CD4-positive, alpha-beta T cell (primary cell): ENCODE data around the gene MTX1. TPM values are rescaled to one million over a fixed set of nuclear protein-coding genes. Genes with fewer than 3 reads are reported as not detected.
"Not testable (repeated sequence)": the region's sequence is repeated elsewhere in the genome, so short reads cannot be mapped to it uniquely, and the experiment has no call there.

Experiments
- ATAC-seq: fragments of 200-7000 bp; cut with Tn5 transposase; one replicate; pipeline ENCODE4 v1.10.0; 2022; ENCODE audit warnings: mild to moderate bottlenecking; ENCODE audit not compliant: poor library complexity
- CTCF ChIA-PET: fragments of 350-600 bp; sonication (Branson Sonifier 250); formaldehyde crosslinking; loops from one replicate; lab custom pipeline; 2021; ENCODE audit warnings: antibody characterized with exemption, inconsistent platforms; lab: Charles Lee
- POLR2A ChIA-PET: fragments of 350-600 bp; sonication (Branson Sonifier 250); formaldehyde crosslinking; loops from one replicate; lab custom pipeline; 2021; ENCODE audit warnings: antibody characterized with exemption, inconsistent platforms; lab: Charles Lee
- DNase-seq, 14 experiments: peaks; one replicate each; pipeline ENCODE4 v3.0.0-alpha.2; 2013 to 2020; ENCODE audit warnings: mixed read lengths in 2 of 14
- H3K27ac ChIP-seq, 2 donors: one replicate each; pipeline versions ENCODE4 v1.5.1 to v1.7.0; 2013; ENCODE audit warnings: low read length in 2 of 2, low read depth in 1 of 2, mild to moderate bottlenecking in 1 of 2
- H3K27me3 ChIP-seq, 2 experiments: 1 replicate in 1 of 2; 2 replicates in 1 of 2; pipeline versions ENCODE4 v1.6.1 to v1.7.0; 2013; ENCODE audit warnings: low read length in 2 of 2, control low read depth in 1 of 2, mild to moderate bottlenecking in 1 of 2, moderate library complexity in 1 of 2; ENCODE audit not compliant: insufficient read depth in 2 of 2, control insufficient read depth in 1 of 2
- H3K36me3 ChIP-seq: one replicate; pipeline ENCODE4 v1.6.1; 2013; ENCODE audit warnings: low read length, control low read depth; ENCODE audit not compliant: insufficient read depth
- H3K4me1 ChIP-seq: one replicate; pipeline ENCODE4 v1.6.1; 2013; ENCODE audit warnings: low read length, control low read depth; ENCODE audit not compliant: insufficient read depth
- H3K4me3 ChIP-seq: one replicate; pipeline ENCODE4 v1.5.1; 2013; ENCODE audit warnings: mild to moderate bottlenecking, low read length, moderate library complexity
- H3K9me3 ChIP-seq, 2 experiments: 1 replicate in 1 of 2; 2 replicates in 1 of 2; pipeline versions ENCODE4 v1.6.1 to v1.7.0; 2013; ENCODE audit warnings: low read length in 2 of 2, mild to moderate bottlenecking in 2 of 2, control low read depth in 1 of 2, moderate library complexity in 1 of 2; ENCODE audit not compliant: control insufficient read depth in 1 of 2, insufficient read depth in 1 of 2
- H3K27ac Mint-ChIP-seq: one replicate; pipeline ENCODE4 v1.8.0; 2020; ENCODE audit warnings: mixed read lengths
- H3K27me3 Mint-ChIP-seq: one replicate; pipeline ENCODE4 v1.8.0; 2021; ENCODE audit warnings: mixed read lengths
- H3K36me3 Mint-ChIP-seq: one replicate; pipeline ENCODE4 v1.8.0; 2021; ENCODE audit warnings: low read depth, mixed read lengths
- H3K4me1 Mint-ChIP-seq: one replicate; pipeline ENCODE4 v1.8.0; 2021; ENCODE audit warnings: low read depth, mixed read lengths
- H3K4me3 Mint-ChIP-seq: one replicate; pipeline ENCODE4 v1.8.0; 2020; ENCODE audit warnings: mild to moderate bottlenecking, mixed read lengths
- H3K9me3 Mint-ChIP-seq: one replicate; pipeline ENCODE4 v1.8.0; 2020; ENCODE audit warnings: mixed read lengths
- CTCF ChIP-seq: fragments of 200-600 bp; IDR thresholded peaks from one replicate; pipeline ENCODE4 v1.8.0; 2022; ENCODE audit warnings: antibody characterized with exemption, mild to moderate bottlenecking
- intact Hi-C, 2 experiments: fragments of 100-400 bp; cut with DNase I in 1 of 2; cut with micrococcal nuclease in 1 of 2; formaldehyde crosslinking; loops; one replicate each; pipeline versions ENCODE4 v1.15.1 to v1.9.0; 2023 to 2025; cut with DNase I, micrococcal nuclease
- total RNA-seq, 174 experiments: library from RNA in 2 of 174; stranded (reverse) in 2 of 174; gene quantifications; one replicate each; pipeline ENCODE4 v1.2.3 and lab custom pipeline; 2021 to 2026

The MTX1 gene
- total RNA-seq, 2 experiments from 2014 or later: 19.9 to 20.7 TPM

- Histone ChIP-seq H3K4me1 (peaks cover 7% of the 10 kb centered on the region), H3K36me3 (peaks cover 6% of the 10 kb centered on the region), H3K27me3 (no peaks in the 10 kb centered on the region), H3K27ac (no peak overlapping the region), H3K9me3 (no peaks in the 10 kb centered on the region), H3K4me3 (no peak overlapping the region)
- Mint-ChIP-seq H3K4me1 (peaks cover 10% of the 10 kb centered on the region), H3K4me3 (peak overlapping the region; percentile 11), H3K36me3 (peaks cover 8% of the 10 kb centered on the region), H3K27ac (no peak overlapping the region), H3K9me3 (no peaks in the 10 kb centered on the region), H3K27me3 (no peaks in the 10 kb centered on the region)
- intact Hi-C loops: no loop called here
- TF ChIP-seq CTCF: no peak
- POLR2A ChIA-PET: no interaction called here
- ATAC-seq (no peak), DNase-seq (no peak)
- CTCF ChIA-PET: no interaction called here
Observed at GRCh38 chr1:155187456-155187891, 21.0 kb upstream of the MTX1 start.

GRCh38 chr1:155188268-155188667 lies 20.2 kb upstream of the MTX1 start:
- no peak for ATAC-seq
- DNase-seq: no peak
- intact Hi-C loops: no loop called here

GRCh38 chr1:155189926-155190325 lies 18.6 kb upstream of the MTX1 start:
- H3K36me3 Mint-ChIP-seq, H3K27ac Mint-ChIP-seq, H3K27me3 Mint-ChIP-seq, CTCF ChIA-PET, POLR2A ChIA-PET, ATAC-seq, H3K36me3 ChIP-seq, H3K9me3 Mint-ChIP-seq, H3K9me3 ChIP-seq, H3K27ac ChIP-seq, H3K4me3 ChIP-seq, DNase-seq, H3K27me3 ChIP-seq, H3K4me3 Mint-ChIP-seq: not testable (repeated sequence)
- H3K4me1 Mint-ChIP-seq: peaks cover 33% of the 10 kb centered on the region
- intact Hi-C loops: loop anchor here (5.0 kb wide), 2 partner anchors 37 to 583 kb away; partner anchors contain the start of gene ADAR (in 1 of the 2)
- peaks cover 31% of the 10 kb centered on the region for H3K4me1 ChIP-seq

More at GRCh38 chr1:155188268-155188667, 20.2 kb upstream of the MTX1 start:
- H3K36me3 ChIP-seq: peaks cover 5% of the 10 kb centered on the region
- Mint-ChIP-seq H3K4me1 (peaks cover 17% of the 10 kb centered on the region), H3K36me3 (peaks cover 4% of the 10 kb centered on the region), H3K9me3 (no peaks in the 10 kb centered on the region), H3K27me3 (no peaks in the 10 kb centered on the region), H3K27ac (no peak overlapping the region), H3K4me3 (no peak overlapping the region)
- POLR2A ChIA-PET: no interaction called here
- no peaks in the 10 kb centered on the region for H3K9me3 ChIP-seq
- H3K27me3 ChIP-seq: no peaks in the 10 kb centered on the region
- no peak overlapping the region for H3K4me3 ChIP-seq
- no peak for TF ChIP-seq CTCF
- H3K4me1 ChIP-seq: peaks cover 15% of the 10 kb centered on the region
- CTCF ChIA-PET: no interaction called here
- H3K27ac ChIP-seq: no peak overlapping the region

- Histone ChIP-seq H3K9me3 (no peaks in the 10 kb centered on the region), H3K27ac (no peak overlapping the region), H3K4me3 (no peak overlapping the region), H3K4me1 (peaks cover 38% of the 10 kb centered on the region), H3K27me3 (no peaks in the 10 kb centered on the region), H3K36me3 (no peaks in the 10 kb centered on the region)
- H3K36me3 Mint-ChIP-seq: peaks cover 5% of the 10 kb centered on the region
- peak overlapping the region; percentile 8 for H3K4me3 Mint-ChIP-seq
- no peaks in the 10 kb centered on the region for H3K27me3 Mint-ChIP-seq
- TF ChIP-seq CTCF: no peak
- H3K27ac Mint-ChIP-seq: no peak overlapping the region
- POLR2A ChIA-PET: interaction anchor here (1.0 to 3.6 kb wide), 2 partner anchors 15 to 17 kb away, joined by 4 to 18 read pairs; partner anchors contain the start of gene MTX1
- peaks cover 33% of the 10 kb centered on the region for H3K4me1 Mint-ChIP-seq
- H3K9me3 Mint-ChIP-seq: no peaks in the 10 kb centered on the region
- intact Hi-C loops: loop anchor here (5.0 kb wide), 2 partner anchors 35 to 585 kb away; partner anchors contain the start of gene ADAR (in 1 of the 2)
- no peak for DNase-seq
- CTCF ChIA-PET: interaction anchor here (3.6 kb wide), 1 partner anchor 36 kb away, joined by 23 read pairs; no protein-coding TSS in a partner anchor
- ATAC-seq: no peak
Observed at GRCh38 chr1:155191904-155192303, 16.6 kb upstream of the MTX1 start.
